Colonic mucosa (tissue), 4 donors: ENCODE results near the gene MCUB. TPM values are rescaled to one million over a fixed set of nuclear protein-coding genes. Genes with fewer than 3 reads are reported as not detected.

Experiments
- DNase-seq: peaks from one replicate; pipeline ENCODE4 v3.0.0-alpha.2; 2020
- H3K27ac ChIP-seq: fragments of 200-600 bp; one replicate; pipeline ENCODE4 v1.8.0; 2021
- H3K27me3 ChIP-seq: fragments of 200-600 bp; one replicate; pipeline ENCODE4 v1.8.0; 2021
- H3K36me3 ChIP-seq: fragments of 200-600 bp; one replicate; pipeline ENCODE4 v1.8.0; 2021
- H3K4me1 ChIP-seq: fragments of 200-600 bp; one replicate; pipeline ENCODE4 v1.8.0; 2021; ENCODE audit warnings: mild to moderate bottlenecking
- H3K4me3 ChIP-seq: fragments of 200-600 bp; one replicate; pipeline ENCODE4 v1.8.0; 2021
- H3K9ac ChIP-seq, 2 donors: one replicate each; pipeline ENCODE4 v1.7.0; 2013; ENCODE audit warnings: control low read depth in 2 of 2, low read depth in 2 of 2, low read length in 2 of 2
- H3K9me3 ChIP-seq: fragments of 200-600 bp; one replicate; pipeline ENCODE4 v1.8.0; 2021
- intact Hi-C: fragments of 100-400 bp; cut with DNase I; formaldehyde crosslinking; loops from one replicate; pipeline ENCODE4 v1.14.1; 2022
- total RNA-seq, 2 donors: library from RNA; stranded (reverse); fragmentation: NEBNext Ultra II Directional in 1 of 2; extraction: Animal tissue kit (Norgen Biotek cat#: 25700) in 1 of 2; gene quantifications; one replicate each; pipeline ENCODE4 v1.2.1, GENCODE V29; 2021
- TF ChIP-seq, protein P1 (sequence below): fragments of 200-600 bp; IDR thresholded peaks from one replicate; pipeline ENCODE4 v1.8.0; 2022; ENCODE audit warnings: antibody characterized with exemption, mild to moderate bottlenecking
- donor health status: healthy.
- donor health status: DM: no; HTN: no; CAD: no.
- donor health status: DM: no; HTN: no; CAD: no.

Gene MCUB
- total RNA-seq, 2 donors from 2014 or later, result 10.4 to 11.7 TPM

DNA sequence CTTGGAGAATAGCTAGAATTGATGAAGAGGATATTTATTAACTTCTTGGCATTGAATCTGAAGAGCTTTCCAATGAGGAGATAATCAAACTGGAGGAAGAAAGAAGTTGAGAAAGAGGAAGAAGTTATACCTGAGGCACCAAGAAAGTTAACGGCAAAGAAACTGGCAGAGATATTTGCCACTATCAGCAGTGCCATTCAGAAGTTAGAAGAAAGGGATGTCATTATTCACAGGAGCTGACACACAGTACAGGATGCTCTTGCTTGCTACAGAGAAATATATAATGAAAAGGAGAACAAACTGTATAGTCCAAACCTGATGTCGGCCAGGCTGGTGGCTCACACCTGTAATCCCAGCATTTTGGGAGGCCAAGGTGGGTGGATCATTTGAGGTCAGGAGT lies 64.5 kb downstream of the MCUB start:
- TF ChIP-seq, protein P1, sequence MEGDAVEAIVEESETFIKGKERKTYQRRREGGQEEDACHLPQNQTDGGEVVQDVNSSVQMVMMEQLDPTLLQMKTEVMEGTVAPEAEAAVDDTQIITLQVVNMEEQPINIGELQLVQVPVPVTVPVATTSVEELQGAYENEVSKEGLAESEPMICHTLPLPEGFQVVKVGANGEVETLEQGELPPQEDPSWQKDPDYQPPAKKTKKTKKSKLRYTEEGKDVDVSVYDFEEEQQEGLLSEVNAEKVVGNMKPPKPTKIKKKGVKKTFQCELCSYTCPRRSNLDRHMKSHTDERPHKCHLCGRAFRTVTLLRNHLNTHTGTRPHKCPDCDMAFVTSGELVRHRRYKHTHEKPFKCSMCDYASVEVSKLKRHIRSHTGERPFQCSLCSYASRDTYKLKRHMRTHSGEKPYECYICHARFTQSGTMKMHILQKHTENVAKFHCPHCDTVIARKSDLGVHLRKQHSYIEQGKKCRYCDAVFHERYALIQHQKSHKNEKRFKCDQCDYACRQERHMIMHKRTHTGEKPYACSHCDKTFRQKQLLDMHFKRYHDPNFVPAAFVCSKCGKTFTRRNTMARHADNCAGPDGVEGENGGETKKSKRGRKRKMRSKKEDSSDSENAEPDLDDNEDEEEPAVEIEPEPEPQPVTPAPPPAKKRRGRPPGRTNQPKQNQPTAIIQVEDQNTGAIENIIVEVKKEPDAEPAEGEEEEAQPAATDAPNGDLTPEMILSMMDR, result no peak
- no peak overlapping the region for H3K27ac ChIP-seq
- H3K27me3 ChIP-seq, result no peaks in the 10 kb centered on the region
- no peaks in the 10 kb centered on the region for H3K36me3 ChIP-seq
- no peak overlapping the region for H3K9ac ChIP-seq
- no peak for DNase-seq
- H3K4me3 ChIP-seq, result no peak overlapping the region
- intact Hi-C loops, result no loop called here
- no peaks in the 10 kb centered on the region for H3K4me1 ChIP-seq
- H3K9me3 ChIP-seq, result no peaks in the 10 kb centered on the region

DNA sequence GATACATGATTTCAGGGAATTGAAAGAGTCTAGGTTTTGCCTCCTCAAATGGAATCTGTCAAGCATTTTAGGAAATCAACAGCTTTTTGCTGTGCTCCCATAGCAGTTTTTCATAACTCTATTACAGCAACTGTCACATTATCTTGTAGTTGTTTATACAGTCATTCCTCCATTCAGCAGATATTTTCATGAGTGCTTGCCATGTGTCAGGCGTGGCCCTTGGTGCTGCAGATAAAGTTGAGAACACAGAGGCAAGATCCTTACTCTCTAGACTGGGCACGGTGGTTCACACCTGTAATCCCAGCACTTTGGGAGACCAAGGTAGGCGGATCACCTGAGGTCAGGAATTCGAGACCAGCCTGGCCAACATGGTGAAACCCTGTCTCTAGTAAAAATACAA lies 67.3 kb downstream of the MCUB start:
- TF ChIP-seq, protein P1, result no peak
- H3K27me3 ChIP-seq, result no peaks in the 10 kb centered on the region
- no peaks in the 10 kb centered on the region for H3K9me3 ChIP-seq
- no peak overlapping the region for H3K9ac ChIP-seq
- no peak overlapping the region for H3K27ac ChIP-seq
- DNase-seq, result no peak
- intact Hi-C loops, result no loop called here
- no peak overlapping the region for H3K4me3 ChIP-seq
- H3K36me3 ChIP-seq, result no peaks in the 10 kb centered on the region
- no peaks in the 10 kb centered on the region for H3K4me1 ChIP-seq

DNA sequence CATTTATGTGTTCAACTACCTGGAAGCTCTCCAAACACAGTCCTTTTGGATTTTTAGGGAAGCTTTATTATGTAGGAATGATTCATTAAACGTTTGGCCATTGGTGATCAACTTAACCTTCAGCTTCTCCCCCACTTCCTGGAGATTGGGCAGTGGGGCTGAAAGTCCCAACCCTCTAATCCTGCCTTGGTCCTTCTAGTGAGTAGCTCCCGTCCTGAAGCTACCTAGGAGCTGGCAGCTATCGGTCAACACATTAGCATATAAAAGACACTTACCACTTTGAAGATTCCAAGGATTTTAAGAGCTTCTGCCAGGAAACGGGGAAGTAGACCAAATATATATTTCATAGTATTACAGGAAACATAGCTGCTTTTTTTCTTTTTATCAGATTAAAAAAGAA lies 69.7 kb downstream of the MCUB start:
- H3K4me1 ChIP-seq, result no peaks in the 10 kb centered on the region
- TF ChIP-seq, protein P1, result no peak
- no peaks in the 10 kb centered on the region for H3K9me3 ChIP-seq
- no peak overlapping the region for H3K27ac ChIP-seq
- intact Hi-C loops, result no loop called here
- no peak overlapping the region for H3K4me3 ChIP-seq
- no peaks in the 10 kb centered on the region for H3K36me3 ChIP-seq
- no peak overlapping the region for H3K9ac ChIP-seq
- DNase-seq, result no peak
- no peaks in the 10 kb centered on the region for H3K27me3 ChIP-seq

DNA sequence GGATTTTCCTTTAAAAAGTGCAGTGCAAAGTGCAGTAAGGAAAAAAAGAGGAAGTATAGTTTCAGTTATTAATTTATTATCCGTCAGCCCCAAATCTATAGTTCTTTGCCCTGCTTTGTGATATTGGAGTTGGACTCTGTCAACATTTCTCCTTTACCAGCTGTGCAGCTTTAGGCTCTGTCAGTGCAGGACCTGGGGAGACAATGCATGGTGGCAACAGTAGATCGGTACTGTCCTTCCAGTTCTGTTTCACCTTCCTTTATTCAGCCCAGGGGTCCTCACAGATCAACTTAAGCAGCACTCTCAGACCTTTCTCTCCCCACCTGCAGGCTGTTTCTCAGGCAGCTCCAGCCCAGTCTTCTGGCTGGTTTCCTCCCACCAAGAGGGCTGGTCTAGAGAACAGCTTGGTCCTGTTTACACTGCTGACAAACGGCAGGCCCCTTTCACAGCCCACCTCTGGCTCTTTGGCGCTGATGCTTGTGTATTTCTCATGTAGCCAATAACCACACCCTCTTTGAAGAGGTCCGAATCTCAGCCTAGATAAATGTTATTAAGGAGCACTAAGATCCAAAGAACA lies 71.6 kb downstream of the MCUB start:
- peak; percentile 27 for DNase-seq
- H3K4me1 ChIP-seq, result no peaks in the 10 kb centered on the region
- intact Hi-C loops, result no loop called here

DNA sequence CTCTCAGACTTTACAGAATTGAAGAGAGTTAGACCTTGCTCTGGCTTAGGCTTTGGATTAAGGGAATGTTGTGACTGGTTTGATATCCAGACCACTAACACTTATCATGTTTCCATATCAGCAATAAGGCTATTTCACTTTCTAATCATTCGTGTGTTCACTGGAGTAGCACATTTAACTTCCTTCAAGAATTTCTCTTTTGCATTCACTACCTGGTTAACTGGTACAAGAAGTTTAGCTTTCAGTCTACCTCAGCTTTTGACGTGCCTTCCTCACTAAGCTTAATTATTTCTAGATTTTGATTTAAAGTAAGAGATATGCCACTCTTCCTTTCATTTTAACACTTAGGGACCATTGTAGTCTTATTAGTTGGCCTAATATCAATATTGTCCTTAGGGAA lies 80.6 kb downstream of the MCUB start:
- intact Hi-C loops, result no loop called here
- DNase-seq, result no peak
- Histone ChIP-seq H3K27me3 (no peaks in the 10 kb centered on the region), H3K9ac (no peak overlapping the region), H3K27ac (no peak overlapping the region), H3K4me3 (no peak overlapping the region), H3K9me3 (no peaks in the 10 kb centered on the region), H3K36me3 (no peaks in the 10 kb centered on the region), H3K4me1 (no peaks in the 10 kb centered on the region)
- TF ChIP-seq, protein P1, result no peak

More for the DNA sequence above, 71.6 kb downstream of the MCUB start:
- H3K9me3 ChIP-seq, result no peaks in the 10 kb centered on the region
- H3K27me3 ChIP-seq, result no peaks in the 10 kb centered on the region
- no peak overlapping the region for H3K4me3 ChIP-seq
- TF ChIP-seq, protein P1, result no peak
- H3K27ac ChIP-seq, result no peak overlapping the region
- no peak overlapping the region for H3K9ac ChIP-seq
- no peaks in the 10 kb centered on the region for H3K36me3 ChIP-seq
